Posterior vena cava (tissue), 2 donors: ENCODE results near the gene FAM180A. TPM values are rescaled to one million over a fixed set of nuclear protein-coding genes. Genes with fewer than 3 reads are reported as not detected.
"Not testable (repeated sequence)": the region's sequence is repeated elsewhere in the genome, so short reads cannot be mapped to it uniquely, and the experiment has no call there.

Experiments
- DNase-seq: peaks from one replicate; pipeline ENCODE4 v3.0.0-alpha.2; 2020; ENCODE audit warnings: low spot score
- intact Hi-C, 2 donors: fragments of 100-400 bp; cut with DNase I; formaldehyde crosslinking; loops; one replicate each; pipeline versions ENCODE4 v1.14.1 to v1.14.2; 2022 to 2023
- total RNA-seq, 2 donors: library from RNA; stranded (reverse); fragmentation: NEBNext Ultra II Directional; extraction: Animal tissue kit (Norgen Biotek cat#: 25700); gene quantifications; one replicate each; pipeline ENCODE4 v1.2.1, GENCODE V29; 2021
- donor health status: DM: yes; HTN: yes; CAD: no.
- donor health status: DM: yes; HTN: yes; CAD: no.

The FAM180A gene
- total RNA-seq, 2 donors from 2014 or later, result 11.9 to 38.1 TPM

DNA sequence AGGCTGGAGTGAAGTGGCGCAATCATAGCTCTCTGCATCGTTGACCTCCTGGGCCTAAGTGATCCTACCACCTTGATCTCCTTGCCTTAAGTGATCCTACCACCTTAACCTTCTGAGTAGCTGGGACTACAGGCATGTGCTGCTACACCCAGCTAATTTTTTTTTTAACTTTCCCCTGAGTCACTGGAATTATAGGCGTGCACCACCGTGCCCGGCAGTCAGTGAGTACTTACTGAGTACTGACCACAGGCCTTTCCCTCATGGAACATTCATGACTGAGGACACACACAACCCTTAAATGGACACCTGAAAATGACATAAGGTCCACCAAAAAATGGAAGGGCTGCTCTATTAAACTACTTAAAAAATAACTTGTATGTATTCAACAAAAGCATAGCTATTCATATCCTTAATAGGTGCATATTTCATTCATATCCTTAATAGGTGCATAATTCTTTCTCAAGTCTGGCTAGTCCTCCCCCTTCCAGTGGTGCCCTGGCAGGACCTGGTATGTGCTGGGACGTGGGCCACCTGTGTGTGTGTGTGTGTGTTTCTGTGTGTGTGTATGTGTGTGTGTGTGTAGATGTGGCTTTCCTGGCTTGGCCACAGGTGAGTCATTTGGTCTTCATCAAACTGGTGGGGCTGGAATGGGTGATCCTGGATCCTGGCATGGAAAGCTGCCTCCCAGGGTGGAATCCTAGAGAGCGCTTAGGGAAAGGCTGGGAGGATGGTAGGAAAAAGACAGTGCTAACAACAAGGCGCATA lies 3.5 kb downstream of the FAM180A start:
- DNase-seq, result no peak
- intact Hi-C loops, result no loop called here

DNA sequence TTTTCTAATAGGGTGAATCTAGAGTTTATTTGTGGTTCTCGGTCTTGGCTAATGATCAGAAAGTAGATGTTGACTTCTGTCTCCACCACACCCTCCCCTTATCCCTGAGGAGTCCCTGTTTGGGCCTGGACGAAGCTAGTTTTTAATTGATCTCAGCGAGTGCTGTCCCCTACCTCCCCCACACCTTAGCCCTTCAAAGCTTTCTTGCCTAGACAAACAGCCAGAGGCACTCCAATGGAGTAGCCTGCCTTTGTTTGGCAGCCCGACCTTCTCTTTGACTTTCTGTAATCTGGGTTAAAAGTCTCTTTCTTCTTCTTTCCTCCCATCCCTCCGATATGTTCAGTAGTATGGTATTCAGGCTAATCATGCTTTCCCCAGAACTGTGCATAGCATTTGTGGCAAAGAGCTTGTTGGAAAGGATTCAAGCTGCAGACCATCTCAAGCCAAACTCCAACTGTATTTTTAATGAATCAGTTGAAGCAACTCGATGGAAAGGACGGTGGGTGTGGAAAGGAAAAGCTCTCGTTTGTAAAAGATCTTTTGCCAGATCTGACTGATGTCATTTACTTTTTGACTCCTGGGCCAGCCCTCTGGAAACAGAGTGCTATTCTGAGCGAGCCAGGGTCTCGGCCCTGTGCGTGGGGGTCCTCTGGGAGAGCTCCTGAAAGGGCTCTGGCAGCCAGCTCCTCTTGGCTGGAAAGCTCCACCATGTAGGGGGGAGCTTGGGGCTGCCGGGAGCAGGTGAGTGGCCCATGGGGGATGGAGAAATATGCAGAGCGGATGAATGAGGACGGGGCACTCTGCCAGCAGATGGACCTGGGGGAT lies 4.5 kb downstream of the FAM180A start:
- intact Hi-C loops, result no loop called here
- DNase-seq, result no peak

DNA sequence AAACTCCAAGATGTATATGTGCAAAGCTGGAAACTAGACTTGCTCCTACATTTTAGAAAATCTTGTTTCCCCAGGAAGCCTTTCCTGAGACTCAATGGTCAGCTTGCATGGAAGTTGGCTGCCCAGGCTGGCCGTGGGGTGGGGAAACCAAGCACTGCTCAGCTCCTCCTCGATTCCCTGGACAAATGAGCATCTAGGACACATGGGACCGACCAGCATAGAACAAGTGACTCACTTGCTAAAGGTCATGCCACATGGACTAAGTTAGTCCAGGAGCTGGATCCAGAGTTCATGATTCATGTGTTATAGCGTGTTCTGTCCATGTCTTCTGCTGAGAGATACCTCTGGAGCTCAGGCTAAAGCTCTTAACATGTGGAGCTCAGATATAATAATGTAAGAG lies 6.2 kb downstream of the FAM180A start:
- intact Hi-C loops, result no loop called here
- no peak for DNase-seq

DNA sequence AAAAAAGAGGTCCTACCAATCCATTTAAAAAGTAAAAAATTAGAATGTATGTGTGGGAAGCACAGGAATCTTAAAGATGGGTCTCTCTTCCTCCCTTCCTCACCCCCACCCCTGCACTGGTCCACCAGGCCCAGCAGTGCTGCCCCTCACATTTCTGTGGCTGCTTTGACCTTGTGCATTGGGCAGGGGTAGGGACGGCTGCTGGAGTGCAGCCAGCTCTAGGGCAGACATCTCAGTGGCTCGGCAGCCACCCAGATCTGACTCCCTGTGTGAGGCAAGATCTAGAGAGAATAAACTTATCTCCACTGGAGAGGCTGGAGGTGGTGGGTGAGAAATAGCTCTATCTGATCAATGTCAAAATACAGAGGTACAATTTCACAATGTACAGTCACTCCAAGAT lies 6.7 kb downstream of the FAM180A start:
- no peak for DNase-seq

DNA sequence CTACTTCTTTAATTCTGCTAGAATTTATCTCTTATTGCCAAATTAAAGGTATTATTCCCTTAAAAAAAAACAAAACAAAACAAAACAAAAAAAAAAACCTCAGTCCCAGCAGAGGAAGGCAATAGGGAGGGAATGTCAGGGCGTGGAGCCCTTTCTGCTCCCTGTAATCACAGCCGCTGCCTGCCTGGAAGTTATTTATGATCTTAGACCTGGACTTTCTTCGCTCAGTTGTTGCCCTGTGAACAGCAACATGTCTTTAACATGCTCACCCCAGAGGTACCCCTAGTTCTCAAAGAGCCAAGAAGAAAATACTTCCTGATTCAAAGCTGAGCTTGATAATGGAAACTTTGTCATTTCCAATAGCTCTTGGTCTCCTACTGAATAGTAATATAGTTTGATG lies 7.7 kb downstream of the FAM180A start:
- no peak for DNase-seq
- intact Hi-C loops, result no loop called here

More for the DNA sequence above, 6.7 kb downstream of the FAM180A start:
- intact Hi-C loops, result no loop called here

DNA sequence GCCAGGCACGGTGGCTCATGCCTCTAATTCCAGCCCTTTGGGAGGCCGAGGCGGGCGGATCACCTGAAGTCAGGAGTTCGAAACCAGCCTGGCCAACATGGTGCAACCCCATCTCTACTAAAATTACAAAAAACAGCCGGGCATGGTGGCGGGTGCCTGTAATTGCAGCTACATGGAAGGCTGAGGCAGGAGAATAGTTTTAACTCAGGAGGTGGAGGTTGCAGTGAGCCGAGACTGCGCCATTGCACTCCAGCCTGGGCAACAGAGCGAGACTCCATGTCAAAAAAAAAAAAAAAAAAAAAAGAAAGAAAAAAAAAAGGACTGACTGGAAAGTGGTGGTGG lies 11.3 kb downstream of the FAM180A start:
- DNase-seq, result not testable (repeated sequence)
- intact Hi-C loops, result loop anchor here in 1 of 2 donors (5.0 kb wide), 1 partner anchor 615 kb away; no protein-coding TSS in a partner anchor

DNA sequence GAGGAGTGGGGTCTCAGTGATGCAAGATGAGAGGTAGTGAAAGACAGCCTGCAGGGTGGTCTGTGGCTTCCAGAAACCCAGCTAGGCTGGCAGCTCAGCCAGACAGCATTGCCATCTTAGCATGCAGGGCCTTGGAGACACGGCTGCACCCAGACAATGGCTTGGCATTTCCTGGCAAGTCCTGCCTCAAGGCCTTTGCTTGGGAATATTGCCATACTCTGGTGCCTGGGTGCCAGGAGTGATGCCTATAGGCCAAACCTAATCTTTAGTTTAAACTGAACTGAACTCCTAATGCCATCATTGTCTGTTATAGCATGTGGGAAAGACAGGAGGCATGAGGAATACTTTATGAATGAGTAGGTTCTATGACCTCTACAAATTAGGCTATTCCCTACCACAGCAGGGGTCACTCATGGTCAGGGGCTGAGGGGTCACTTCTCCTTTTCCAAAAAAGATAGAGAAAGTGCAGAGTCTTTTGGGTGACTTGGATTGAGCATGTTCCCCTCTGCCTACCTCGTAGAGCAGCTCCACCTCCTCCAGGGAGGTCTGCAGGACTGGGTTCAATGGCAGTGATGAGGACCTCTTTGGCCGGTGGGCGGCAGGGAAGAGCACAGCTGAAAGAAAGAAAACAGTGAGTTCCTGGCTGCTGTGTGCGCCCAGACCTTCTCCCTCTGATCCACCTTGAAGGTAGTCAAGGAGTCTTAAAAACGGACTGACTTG lies 11.9 kb downstream of the FAM180A start:
- no peak for DNase-seq
- intact Hi-C loops, result loop anchor here in 1 of 2 donors (5.0 kb wide), 1 partner anchor 616 kb away; no protein-coding TSS in a partner anchor

DNA sequence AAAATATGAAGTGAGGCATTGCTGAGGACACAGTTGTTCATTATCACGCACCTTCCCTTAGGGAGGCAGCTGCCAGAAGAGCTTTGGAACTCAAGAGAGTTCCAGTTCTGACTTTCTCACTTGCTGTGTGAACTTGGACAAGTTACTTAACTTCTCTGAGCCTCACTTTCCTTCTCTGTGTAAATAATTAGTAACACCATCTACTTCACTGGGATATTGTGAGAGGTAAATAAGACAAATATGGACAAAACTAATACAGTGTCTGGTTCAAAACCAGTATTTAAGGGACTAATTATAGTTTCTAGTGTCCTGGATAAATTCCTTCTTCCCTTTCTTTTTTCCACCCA lies 14.3 kb downstream of the FAM180A start:
- no peak for DNase-seq
- intact Hi-C loops, result no loop called here

DNA sequence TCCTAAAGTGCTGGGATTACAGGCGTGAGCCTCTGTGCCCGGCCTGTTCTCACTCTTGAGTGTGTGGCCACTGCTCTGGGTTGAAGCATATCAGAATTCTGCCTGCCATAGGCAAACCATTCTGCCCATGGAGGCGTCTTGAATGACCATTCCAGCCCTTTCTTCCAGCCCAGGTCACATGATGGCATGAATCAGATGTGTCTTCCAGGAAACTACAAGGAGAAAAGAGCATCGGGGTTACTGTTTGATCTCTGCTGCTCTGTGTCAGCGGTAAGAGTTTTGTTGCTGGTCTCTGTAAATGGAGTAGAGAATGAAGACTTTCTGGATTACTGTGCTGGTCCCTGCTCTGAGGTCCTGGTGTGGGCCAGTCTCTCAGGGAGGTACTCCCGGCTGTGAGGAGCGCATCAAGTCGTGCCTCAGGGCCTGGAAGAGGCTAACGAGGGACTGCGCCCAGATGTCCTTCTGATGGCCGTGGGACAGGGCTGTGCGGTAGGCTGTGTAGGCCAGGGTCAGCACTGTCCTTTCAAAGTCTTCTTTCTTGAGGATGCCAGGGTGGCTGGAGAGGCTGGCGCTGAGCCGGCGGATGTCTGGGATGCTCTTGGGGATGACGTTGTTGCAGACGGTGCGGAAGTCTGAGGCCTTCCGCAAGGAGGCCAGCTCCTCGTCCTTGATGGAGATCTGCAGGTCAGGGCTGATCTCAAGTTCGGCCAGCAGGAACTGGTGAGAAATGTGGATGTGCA lies 14.8 kb downstream of the FAM180A start:
- intact Hi-C loops, result no loop called here
- DNase-seq, result no peak

DNA sequence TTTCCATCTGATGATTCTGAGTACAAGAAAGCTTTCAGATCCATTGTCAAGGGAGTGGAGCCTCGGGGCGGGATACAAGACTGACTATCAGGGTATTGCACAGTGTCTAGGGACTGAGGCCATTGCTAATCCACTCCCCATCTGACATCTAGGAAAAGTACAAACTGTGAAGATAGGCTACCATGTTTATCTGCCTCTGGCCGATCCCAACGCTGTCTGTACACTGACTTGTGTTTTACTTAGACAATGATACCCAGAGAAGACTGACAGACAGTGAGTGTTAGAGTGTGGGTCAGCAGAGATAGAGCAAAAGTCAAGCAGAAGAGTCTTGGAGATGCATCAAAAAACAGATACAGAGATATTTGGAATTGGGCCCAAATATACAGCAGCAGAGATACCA lies 17.5 kb downstream of the FAM180A start:
- no peak for DNase-seq
- intact Hi-C loops, result no loop called here

DNA sequence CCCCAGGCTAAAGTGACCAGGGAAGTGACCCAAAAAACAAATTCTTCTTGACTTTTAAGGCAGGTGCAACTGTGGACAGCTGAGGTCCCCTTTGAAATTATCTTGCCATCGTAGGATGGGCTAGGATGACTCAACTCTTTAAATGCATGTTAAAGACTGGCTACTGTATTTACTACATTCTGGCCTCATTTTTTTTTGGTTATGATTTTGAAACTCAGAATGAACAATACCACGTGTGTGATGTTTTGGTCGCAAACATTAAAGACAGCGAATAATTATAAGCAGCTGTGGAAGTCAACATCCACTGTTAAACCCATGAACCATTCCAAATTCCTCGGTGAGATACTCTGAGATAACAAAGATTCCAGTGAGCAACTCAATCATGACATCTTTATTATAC lies 19.4 kb downstream of the FAM180A start:
- DNase-seq, result no peak
- intact Hi-C loops, result no loop called here

DNA sequence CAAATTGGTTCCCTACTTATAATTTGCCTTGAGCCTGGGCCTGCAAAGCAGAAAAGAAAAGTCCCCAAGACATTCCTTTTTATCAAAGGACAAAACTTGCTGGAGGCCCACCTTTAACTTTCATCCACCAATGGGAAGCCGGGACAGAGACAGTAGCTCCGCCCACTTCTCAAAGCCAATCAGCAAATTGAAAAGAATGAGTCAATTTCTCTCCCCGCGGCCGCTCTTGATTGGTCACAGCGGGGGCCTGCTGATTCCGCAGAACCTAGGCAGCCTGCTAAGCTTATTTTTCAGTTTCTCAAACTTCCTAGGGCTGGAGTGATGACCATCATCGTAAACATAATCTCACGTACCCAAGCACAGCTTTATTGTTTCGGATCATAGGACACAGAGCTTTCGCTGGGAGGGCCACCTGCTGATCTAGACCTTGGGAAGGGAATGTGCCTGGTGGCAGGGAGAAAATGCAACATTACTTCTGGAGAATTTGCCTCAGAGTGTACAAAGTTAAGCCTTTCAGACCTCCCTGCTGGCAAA lies 20.4 kb downstream of the FAM180A start, which contains the start of gene SLC13A4:
TSS of gene SLC13A4 (minus strand) at position 51 of the 534 bp plus-strand sequence. CDS start 690 bp downstream, outside the sequence.
- intact Hi-C loops, result no loop called here
- DNase-seq, result no peak

DNA sequence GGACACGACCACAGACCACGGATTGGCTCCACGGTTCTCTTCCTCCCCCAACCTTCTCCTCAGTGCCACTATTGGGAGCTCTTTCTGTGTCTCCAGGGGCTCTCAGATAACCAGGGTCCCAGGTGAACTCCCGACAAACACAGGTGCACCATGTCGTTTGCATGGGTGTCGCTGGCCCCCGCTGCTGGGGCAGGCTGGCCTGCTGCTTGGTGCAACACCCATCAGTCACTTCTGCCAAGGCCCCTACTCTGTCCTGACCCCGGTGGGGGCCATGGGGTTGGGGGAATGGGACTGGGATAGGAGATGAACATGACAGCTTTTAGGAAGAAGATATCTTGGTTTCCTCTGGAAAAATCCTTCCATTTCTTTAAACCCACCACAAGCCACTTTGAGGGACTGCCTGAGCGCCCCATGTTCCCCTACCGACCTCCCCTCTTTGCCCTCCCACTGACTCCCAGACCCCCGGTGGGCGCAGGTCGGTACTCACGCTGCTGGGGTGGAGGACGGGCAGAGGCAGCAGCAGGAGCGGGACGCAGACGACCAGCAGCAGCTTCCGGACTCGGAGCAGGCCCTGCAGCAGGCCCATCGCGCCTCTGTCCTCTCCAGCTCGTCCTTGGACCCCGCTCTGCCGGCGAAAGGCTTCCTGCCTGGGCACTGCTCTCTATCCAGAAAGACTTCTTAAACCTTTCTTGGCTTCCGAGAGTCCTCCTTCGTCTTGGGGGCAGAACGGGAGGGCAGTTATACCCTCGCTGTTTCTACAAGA lies 21.5 kb downstream of the FAM180A start:
- DNase-seq, result no peak
- intact Hi-C loops, result no loop called here

DNA sequence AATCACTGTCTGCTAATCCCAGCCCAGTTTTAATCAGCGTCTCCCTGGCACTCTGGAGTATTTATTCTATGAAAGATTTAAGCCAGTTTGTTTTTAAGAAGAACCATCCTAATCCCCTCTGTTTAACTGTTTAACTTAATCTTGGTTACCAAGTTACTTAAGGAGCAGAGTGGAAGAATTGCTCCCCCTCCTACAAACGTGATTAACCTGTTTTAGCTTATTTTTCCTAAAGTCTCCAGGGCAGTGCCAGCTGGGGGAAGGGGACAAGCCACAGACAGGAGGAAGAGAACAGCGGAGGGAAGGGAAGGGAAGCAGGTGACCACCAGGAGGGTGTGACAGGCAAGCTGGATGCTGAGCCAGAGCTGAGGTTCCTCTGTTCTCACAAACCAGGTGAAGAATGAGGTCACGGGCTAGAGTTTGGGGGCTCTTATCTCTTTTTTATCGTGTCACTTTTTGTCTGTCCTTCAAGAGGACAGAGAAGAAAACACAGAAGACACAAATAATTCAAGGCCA lies 22.3 kb downstream of the FAM180A start:
- intact Hi-C loops, result no loop called here
- no peak for DNase-seq

DNA sequence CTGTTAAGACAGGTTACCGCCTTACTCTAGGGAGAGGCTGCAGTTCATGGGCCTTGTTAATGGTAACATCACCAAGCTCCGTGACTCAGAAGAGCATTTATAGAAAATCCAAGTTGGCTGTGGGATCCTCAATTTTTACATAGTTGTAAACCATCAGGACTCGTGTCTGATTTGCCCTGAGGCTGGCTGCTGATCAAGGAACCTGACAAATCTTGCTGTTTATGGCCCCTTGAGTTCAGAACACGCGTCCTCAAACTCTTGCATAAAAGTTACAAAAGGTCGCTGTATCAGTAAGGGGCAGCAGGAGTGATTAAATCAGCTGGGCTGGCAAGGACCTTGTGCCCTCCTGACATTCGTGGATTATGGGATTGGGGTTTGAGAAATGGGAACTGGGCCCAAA lies 25.2 kb downstream of the FAM180A start:
- intact Hi-C loops, result no loop called here
- no peak for DNase-seq

DNA sequence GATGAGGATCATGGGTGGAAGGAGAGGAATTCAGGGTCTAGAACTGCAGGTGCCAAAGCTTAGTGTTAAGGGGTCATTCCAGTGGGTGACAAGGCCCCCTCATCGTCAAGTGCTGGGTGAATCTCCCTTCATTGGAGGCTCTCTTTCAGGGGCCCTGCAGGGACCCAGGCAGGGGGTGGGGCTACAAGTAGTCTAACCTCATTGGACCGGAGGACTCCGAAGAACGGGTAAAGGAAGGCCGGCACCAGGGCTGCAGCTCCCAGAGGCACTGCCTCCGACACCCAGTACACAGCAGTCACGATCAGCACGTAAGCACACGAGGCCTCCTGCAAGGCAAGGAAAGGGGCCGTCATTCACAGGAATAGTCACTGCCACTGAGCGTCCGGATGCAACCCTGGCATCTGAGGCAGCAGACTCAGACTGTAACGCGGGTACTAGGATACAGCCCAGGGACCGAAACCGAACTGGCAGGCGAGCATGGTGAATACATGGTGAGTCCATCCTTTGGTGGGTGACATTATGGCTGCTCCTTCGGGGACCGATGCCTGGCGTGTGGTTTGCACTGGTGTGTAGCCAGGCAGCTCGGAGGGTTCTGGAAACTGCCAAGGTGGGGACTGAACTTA lies 27.3 kb downstream of the FAM180A start:
- DNase-seq, result no peak
- intact Hi-C loops, result no loop called here

DNA sequence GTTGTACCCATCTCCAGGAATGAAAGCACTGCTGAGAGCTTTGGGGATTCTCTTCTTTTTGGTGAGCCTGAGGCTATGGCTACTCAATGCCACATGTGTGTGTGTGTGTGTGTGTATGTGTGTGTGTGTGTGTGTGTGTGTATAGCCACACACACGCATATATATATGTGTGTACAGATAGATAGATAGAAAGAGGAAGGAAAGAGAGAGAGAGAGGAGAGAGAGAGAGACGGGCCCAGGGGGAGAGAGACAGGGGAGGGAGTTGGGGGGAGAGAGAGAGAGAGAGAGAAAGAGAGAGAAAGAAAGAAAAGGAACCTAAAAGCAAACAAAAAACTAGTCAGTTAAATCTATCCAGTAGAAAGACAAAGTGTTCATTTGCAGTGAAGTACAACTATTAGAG lies 28.9 kb downstream of the FAM180A start:
- intact Hi-C loops, result loop anchor here in 1 of 2 donors (1.0 kb wide), 1 partner anchor 22 kb away; no protein-coding TSS in a partner anchor
- no peak for DNase-seq
